Uterus (tissue), 2 donors: Measurements from ENCODE around the gene GRAPL.
"Not testable (repeated sequence)": the region's sequence is repeated elsewhere in the genome, so short reads cannot be mapped to it uniquely, and the experiment has no call there.

Experiments used
- CTCF ChIP-seq, 4 experiments: fragments of 200-600 bp in 2 of 4; fragments of 450-650 bp in 2 of 4; sonication (generic) in 2 of 4; IDR thresholded peaks; one replicate each; pipeline ENCODE4 v1.5.1; 2016 to 2019; ENCODE audit warnings: antibody characterized with exemption in 4 of 4, mild to moderate bottlenecking in 2 of 4, moderate library complexity in 1 of 4
- POLR2A ChIP-seq, 2 donors: fragments of 450-650 bp; IDR thresholded peaks; one replicate each; pipeline ENCODE4 v1.6.1; 2016; ENCODE audit warnings: antibody characterized with exemption in 2 of 2, mild to moderate bottlenecking in 1 of 2, moderate library complexity in 1 of 2

- TF ChIP-seq CTCF, POLR2A (IDR thresholded peaks at IDR 0.05): not testable (repeated sequence)
Observed at GRCh38 chr17:19202448-19202847, 75.1 kb downstream of the GRAPL start.
